Fibroblast of lung (primary cell): ENCODE measurements around the gene HIBADH. TPM values are rescaled to one million over a fixed set of nuclear protein-coding genes. Genes with fewer than 3 reads are reported as not detected.

Experiments used
- DNase-seq, 2 donors: peaks; one replicate each; pipeline versions ENCODE4 v3.0.0 to v3.0.0-alpha.2; 2010; ENCODE audit warnings: low read depth in 2 of 2
- H2AFZ ChIP-seq: 2 replicates; pipeline ENCODE4 v1.5.1; 2012; ENCODE audit warnings: low read length, control low read depth, inconsistent platforms
- H3K27ac ChIP-seq: 2 replicates; pipeline ENCODE4 v1.5.1; 2011; ENCODE audit warnings: low read length, control low read depth; ENCODE audit not compliant: insufficient read depth
- H3K27me3 ChIP-seq: 2 replicates; pipeline ENCODE4 v1.5.1; 2011; ENCODE audit warnings: mild to moderate bottlenecking, low read length; ENCODE audit not compliant: control insufficient read depth, insufficient read depth
- H3K36me3 ChIP-seq: 2 replicates; pipeline ENCODE4 v1.5.1; 2011; ENCODE audit warnings: low read length; ENCODE audit not compliant: control insufficient read depth, insufficient read depth
- H3K4me1 ChIP-seq: 2 replicates; pipeline ENCODE4 v1.5.1; 2011; ENCODE audit warnings: low read length; ENCODE audit not compliant: control insufficient read depth, insufficient read depth; ENCODE audit errors: extremely low read depth
- H3K4me2 ChIP-seq: 2 replicates; pipeline ENCODE4 v1.5.1; 2011; ENCODE audit warnings: low read length, control low read depth; ENCODE audit not compliant: insufficient read depth; ENCODE audit errors: extremely low read depth
- H3K4me3 ChIP-seq, 4 experiments: fragments of 200-600 bp in 1 of 4; sonication (generic) in 1 of 4; replicated peaks in 1 of 4; 2 replicates each; pipeline ENCODE4 v1.5.1; 2011 to 2016; ENCODE audit warnings: low read length in 4 of 4, low read depth in 3 of 4, mild to moderate bottlenecking in 3 of 4, control low read depth in 2 of 4, inconsistent platforms in 1 of 4, mixed read lengths in 1 of 4; ENCODE audit not compliant: insufficient read depth in 1 of 4; ENCODE audit errors: control extremely low read depth in 1 of 4
- H3K79me2 ChIP-seq: 2 replicates; pipeline ENCODE4 v1.5.1; 2012; ENCODE audit warnings: mild to moderate bottlenecking, low read length, inconsistent platforms; ENCODE audit not compliant: control insufficient read depth, insufficient read depth
- H3K9ac ChIP-seq: 2 replicates; pipeline ENCODE4 v1.5.1; 2011; ENCODE audit warnings: mild to moderate bottlenecking, low read length, control low read depth; ENCODE audit not compliant: insufficient read depth
- H3K9me3 ChIP-seq: 2 replicates; pipeline ENCODE4 v1.5.1; 2012; ENCODE audit warnings: low read depth, low read length; ENCODE audit not compliant: control insufficient read depth, insufficient read depth
- H4K20me1 ChIP-seq: 2 replicates; pipeline ENCODE4 v1.5.1; 2011; ENCODE audit warnings: low read length; ENCODE audit not compliant: control insufficient read depth, insufficient read depth; ENCODE audit errors: extremely low read depth
- CTCF ChIP-seq, 2 donors: IDR thresholded peaks in 1 of 2; conservative IDR thresholded peaks in 1 of 2; 1 replicate in 1 of 2; 2 replicates in 1 of 2; pipeline ENCODE4 v1.5.1; 2011 to 2012; ENCODE audit warnings: low read length in 2 of 2, control low read depth in 1 of 2, inconsistent platforms in 1 of 2, low read depth in 1 of 2, mild to moderate bottlenecking in 1 of 2
- EZH2 ChIP-seq: IDR thresholded peaks from 2 replicates; pipeline ENCODE4 v1.5.1; 2012; ENCODE audit warnings: low read length, control low read depth, mild to moderate bottlenecking; ENCODE audit errors: missing control alignments
- polyA plus RNA-seq, 2 donors: library from polyadenylated mRNA; depleted of rRNA in 1 of 2; stranded (reverse) in 1 of 2; unstranded in 1 of 2; fragments of >200 nt; gene quantifications; 2 replicates each; pipeline ENCODE4 v1.2.1, GENCODE V29; 2011 to 2012; ENCODE audit warnings: missing spikeins in 1 of 2
- total RNA-seq: library from RNA; depleted of rRNA; stranded (reverse); fragments of >200 nt; gene quantifications from 2 replicates; pipeline ENCODE4 v1.2.1, GENCODE V29; 2014

HIBADH gene
- total and polyA plus RNA-seq, 2 donors (not counting 1 experiment from before 2014, with no cell fraction given): 88.7 to 96.0 TPM

DNA sequence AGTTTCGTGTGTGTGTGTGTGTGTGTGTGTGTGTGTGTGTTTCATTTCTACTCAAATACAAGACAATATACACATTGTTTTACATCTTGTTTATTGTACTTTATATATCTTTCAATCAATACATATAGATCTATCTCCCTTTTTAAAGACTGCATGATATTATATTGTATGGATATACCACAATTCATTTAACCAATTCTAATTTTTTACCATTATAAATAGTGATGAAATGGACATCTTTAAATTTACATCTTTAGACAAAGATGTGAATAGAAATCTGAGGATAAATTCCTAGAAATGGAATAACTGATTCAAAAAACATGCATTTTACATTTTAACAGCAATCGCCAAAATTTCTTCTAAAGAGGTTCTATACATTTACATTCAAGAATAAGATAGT is 23.2 kb upstream of the HIBADH start:
- no peak for DNase-seq
- Histone ChIP-seq H3K36me3 (no peaks in the 10 kb centered on the region), H3K4me2 (no peak overlapping the region), H3K4me3 (no peak overlapping the region), H4K20me1 (no peaks in the 10 kb centered on the region), H3K9ac (no peak overlapping the region), H3K9me3 (no peaks in the 10 kb centered on the region), H3K79me2 (no peaks in the 10 kb centered on the region), H3K4me1 (no peaks in the 10 kb centered on the region), H2AFZ (no peak overlapping the region), H3K27me3 (no peaks in the 10 kb centered on the region), H3K27ac (no peak overlapping the region)
- TF ChIP-seq CTCF (conservative IDR thresholded peaks at IDR 0.05 in 1 of 2, IDR thresholded peaks at IDR 0.05 in 1 of 2; ENCODE audit: low read depth in 1 of 2, low read length in 2 of 2) (no peak), EZH2 (no peak)

GRCh38 chr7:27685209-27685608 is 22.5 kb upstream of the HIBADH start:
- Histone ChIP-seq H3K4me1 (no peaks in the 10 kb centered on the region), H3K9ac (no peak overlapping the region), H3K79me2 (no peaks in the 10 kb centered on the region), H3K9me3 (no peaks in the 10 kb centered on the region), H3K27me3 (no peaks in the 10 kb centered on the region), H3K27ac (no peak overlapping the region), H2AFZ (no peak overlapping the region), H4K20me1 (no peaks in the 10 kb centered on the region), H3K36me3 (no peaks in the 10 kb centered on the region), H3K4me2 (no peak overlapping the region), H3K4me3 (no peak overlapping the region)
- peak in 1 of 2 donors; percentile 6 for DNase-seq
- TF ChIP-seq EZH2 (no peak), CTCF (conservative IDR thresholded peaks at IDR 0.05 in 1 of 2, IDR thresholded peaks at IDR 0.05 in 1 of 2; ENCODE audit: low read depth in 1 of 2, low read length in 2 of 2) (no peak)

DNA sequence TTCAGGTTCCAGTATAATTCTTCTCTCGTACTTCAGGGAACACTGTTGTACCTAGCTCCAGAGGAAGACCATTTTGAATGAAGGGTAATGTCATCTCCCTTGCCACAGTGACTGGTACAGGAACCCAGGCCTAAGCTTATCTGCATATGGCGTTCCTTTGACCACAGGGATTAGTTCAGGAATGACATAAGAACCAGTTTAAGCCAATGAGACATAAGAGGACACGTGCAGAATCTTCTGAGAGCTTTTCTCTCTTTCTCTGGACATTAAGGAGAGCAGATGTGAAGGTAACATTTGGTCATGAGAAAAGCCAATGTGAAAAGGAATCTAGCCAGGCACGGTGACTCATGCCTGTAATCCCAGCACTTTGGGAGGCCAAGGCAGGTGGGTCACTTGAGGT is 21.8 kb upstream of the HIBADH start:
- Histone ChIP-seq H3K9ac (no peak overlapping the region), H3K79me2 (no peaks in the 10 kb centered on the region), H3K36me3 (no peaks in the 10 kb centered on the region), H3K27ac (no peak overlapping the region), H2AFZ (no peak overlapping the region), H3K27me3 (no peaks in the 10 kb centered on the region), H4K20me1 (no peaks in the 10 kb centered on the region), H3K4me1 (no peaks in the 10 kb centered on the region), H3K4me2 (no peak overlapping the region), H3K4me3 (no peak overlapping the region), H3K9me3 (no peaks in the 10 kb centered on the region)
- DNase-seq: peak in 1 of 2 donors; percentile 5
- TF ChIP-seq EZH2 (no peak), CTCF (conservative IDR thresholded peaks at IDR 0.05 in 1 of 2, IDR thresholded peaks at IDR 0.05 in 1 of 2; ENCODE audit: low read depth in 1 of 2, low read length in 2 of 2) (no peak)
